Activated CD8-positive, alpha-beta memory T cell treated with anti-CD3 and anti-CD28 coated beads, Interleukin-2, amount 50 U/mL, for 24 hours (primary cell): Measurements from ENCODE around the gene CD2.

Experiments
- DNase-seq: peaks from one replicate; pipeline ENCODE4 v3.0.0-alpha.2; 2020; ENCODE audit errors: extremely low read depth

The CD2 gene

DNA sequence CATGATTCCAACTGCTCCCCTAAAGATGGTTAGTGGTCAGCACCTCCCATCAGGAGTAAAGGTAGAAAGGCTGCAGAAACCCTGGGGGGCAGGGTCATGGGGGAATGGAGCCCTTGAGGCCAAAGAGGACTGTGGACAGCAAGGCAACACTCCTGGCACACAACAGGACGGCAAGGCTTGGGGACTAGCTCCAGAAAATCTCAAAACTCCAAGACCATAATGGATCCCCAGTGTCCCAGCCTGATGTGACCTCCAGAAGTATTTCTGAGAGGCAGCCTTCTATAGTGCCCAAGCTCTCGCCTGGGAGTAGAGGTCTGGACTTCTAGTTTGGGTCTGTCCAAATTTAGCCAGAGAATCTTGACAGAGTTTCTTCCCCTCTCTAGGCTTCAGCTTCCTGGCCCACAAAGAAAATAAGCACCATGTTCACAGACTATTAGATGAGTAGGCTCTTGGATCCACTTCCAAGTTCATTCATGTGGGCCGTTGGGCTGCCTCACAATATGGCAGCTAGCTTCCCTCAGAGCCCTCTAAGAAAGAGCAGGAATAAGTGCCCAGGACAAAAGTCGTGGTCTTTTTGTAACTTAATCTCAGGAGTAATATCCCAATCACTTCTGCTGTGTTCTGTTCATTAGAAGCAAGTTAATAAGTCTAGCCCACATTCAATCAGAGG lies 6.9 kb downstream of the CD2 start:
- DNase-seq = no peak

DNA sequence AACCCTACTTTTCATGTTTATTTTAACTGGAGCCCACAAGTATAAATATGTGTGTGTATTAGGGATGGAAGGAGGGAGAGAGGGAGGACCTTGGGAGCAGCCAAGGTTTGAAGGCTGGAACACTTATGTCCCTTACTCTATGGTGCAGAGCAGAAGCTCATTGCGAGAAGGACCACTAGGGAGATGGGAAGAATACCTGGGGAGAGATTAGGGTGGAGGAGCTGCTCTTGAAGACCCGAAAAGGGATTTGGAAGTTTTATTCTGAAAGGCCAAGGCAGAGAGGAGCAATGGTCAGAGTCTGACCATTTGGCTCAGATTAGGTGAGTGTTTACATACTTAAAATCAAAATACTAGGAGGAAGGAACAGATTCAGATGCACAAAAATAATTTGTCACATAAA lies 8.1 kb downstream of the CD2 start:
- no peak for DNase-seq

DNA sequence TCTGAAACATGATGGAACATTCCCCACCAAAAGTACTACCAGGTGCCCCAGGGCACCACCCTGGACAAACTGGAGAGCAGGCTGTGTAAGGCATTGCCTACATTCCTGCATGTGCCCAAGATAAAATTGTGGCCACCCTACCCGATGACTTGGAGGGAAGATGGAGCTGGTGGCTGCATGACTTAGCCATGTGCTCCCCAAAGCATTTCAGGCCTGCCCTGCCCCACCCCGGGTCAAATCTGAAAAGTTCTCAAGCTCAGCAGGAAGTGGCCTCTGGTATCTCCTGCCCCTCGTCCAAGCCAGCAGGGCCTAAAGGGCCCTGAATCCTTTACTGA lies 8.5 kb downstream of the CD2 start:
- DNase-seq = no peak

DNA sequence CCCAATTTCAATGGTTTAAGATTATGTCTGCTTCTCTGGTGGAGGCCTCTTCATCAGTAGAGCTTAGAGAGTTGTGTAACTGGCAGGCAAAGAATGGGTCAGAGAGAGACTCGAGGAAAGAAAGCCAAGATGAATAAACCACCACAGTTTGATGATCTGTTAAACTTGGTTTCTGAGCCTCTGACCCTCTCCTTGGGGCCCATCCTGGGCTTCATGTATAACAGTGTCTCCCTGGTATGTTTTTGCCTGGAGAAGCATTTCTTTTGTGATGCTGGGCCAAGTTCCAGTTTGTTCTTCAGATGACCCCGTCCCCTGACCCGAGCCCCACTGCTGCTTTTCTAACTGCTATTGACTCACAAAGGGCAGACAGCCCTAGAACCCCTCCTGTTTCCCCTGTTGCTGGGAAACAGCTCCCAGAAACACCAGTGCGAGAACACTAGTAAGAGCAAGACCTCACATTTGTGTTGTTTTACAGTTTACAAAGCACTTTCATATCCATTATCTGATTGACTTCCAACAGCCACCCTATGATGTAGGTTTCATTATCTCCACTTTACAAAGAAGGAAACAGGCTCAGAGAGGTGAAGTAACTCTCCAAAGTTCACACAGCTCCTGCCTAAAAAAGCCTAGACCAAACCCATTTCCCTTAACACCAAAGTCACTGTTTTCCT lies 9.0 kb downstream of the CD2 start:
- no peak for DNase-seq

DNA sequence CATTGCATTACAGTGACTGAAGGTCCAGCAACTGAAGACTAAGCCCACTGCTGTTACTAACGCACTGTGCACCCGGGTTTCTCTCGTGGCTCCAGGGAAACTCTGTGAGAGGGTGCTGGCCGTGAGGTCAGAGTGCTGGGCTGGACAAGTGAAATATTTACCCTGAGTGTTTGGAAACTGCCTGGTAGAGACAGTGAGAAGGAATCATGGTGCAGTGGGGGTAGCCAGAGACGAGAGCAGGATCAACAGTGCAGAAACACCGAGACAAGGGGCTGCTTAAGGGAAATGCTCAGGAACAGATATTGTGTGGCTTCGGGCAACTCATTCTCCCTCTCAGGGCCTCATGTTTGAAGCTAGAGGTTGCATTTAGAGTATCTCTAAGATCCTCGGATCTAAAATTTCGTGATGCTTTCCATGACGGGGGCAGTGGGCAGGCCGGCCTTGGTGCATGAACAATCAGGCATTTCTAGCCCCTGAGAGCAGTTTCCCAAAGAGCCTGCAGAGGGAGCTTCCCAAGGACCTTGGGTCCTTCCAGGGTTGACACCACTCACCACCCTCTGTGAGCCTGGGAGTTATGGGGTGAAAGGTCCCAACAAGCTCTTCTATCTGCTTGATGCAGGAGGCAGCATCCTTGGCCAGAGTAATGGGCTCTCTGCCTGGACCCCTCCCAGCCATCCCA lies 9.7 kb downstream of the CD2 start:
- no peak for DNase-seq

DNA sequence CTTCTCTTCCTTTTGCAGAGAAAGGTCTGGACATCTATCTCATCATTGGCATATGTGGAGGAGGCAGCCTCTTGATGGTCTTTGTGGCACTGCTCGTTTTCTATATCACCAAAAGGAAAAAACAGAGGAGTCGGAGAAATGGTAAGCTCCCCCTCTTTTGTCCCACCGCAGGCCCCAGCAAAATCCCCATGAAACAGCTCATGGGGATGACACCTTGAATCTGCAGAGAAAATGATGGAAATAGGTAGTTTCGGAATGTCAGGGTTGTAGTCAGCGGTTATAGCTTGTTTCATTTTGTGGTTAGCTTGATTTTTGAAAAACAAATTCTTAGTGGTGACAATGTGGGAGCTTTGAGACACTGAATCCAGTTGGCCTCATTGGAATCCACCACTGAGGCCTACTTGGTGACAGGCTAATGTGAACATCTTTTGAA lies 10.3 kb downstream of the CD2 start:
- no peak for DNase-seq

DNA sequence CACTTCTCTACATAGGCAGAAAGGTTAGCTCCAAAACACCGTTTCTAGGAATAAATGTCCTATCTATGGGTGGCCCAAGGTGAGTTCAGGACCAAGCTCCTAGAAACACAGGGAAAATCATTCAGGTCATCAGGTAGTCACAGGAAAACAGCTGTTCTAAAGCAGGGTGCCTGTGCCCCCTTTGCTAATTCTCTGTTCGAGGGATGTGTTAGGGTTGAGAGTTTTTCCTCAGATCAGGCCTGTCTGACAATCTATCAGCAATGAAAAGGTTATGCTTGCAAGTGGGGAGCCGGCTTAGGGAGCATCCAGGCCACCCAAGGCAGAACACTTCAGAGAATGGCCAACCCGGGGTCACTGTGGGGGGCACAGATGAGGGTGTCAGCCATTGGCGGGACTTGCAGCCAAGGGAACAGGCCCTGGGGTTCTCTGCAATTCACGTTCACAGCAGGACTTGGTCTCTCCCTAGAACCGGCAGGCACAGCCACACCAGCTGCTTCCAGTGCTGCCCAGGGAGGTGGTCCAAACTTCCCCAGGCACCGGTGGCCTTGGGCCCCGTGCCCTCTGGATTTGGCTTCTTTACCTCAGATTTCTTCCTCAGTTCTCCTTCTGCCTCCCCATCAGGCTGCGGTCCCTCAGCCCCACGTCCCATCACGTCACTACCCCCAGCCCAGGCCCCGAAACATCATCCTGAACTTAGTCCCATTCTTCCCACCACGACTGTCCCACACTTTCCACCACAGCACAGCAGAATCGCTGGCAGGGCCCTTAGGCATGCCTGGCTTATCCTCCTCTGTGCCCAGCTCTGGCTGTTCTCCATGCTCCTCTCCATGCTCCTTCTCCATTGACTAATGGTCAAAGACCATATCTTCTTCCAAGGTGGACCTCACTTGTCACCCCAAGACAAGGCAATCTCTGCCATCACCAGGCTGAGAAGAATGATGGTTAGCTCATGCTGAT lies 11.0 kb downstream of the CD2 start:
- no peak for DNase-seq

DNA sequence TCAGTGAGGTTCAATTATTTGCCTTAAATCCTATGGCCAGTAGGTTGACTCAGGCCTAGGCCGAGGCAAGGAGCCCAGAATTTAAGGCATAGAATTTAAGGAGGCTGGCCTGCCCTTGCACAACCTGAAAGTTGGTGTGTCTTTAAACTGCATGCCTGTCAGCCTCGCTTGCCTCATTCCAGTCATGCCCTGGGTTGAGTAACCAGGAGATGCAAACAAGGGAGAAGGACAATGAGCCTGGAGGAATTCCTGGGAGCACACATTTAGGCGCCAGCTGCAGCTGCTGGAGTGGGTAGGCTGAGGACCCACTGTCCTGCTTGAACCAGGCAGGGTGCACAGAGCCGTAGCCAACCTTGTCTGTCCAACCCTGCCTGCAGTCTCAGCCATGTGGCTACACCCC lies 11.7 kb downstream of the CD2 start:
- DNase-seq = no peak

DNA sequence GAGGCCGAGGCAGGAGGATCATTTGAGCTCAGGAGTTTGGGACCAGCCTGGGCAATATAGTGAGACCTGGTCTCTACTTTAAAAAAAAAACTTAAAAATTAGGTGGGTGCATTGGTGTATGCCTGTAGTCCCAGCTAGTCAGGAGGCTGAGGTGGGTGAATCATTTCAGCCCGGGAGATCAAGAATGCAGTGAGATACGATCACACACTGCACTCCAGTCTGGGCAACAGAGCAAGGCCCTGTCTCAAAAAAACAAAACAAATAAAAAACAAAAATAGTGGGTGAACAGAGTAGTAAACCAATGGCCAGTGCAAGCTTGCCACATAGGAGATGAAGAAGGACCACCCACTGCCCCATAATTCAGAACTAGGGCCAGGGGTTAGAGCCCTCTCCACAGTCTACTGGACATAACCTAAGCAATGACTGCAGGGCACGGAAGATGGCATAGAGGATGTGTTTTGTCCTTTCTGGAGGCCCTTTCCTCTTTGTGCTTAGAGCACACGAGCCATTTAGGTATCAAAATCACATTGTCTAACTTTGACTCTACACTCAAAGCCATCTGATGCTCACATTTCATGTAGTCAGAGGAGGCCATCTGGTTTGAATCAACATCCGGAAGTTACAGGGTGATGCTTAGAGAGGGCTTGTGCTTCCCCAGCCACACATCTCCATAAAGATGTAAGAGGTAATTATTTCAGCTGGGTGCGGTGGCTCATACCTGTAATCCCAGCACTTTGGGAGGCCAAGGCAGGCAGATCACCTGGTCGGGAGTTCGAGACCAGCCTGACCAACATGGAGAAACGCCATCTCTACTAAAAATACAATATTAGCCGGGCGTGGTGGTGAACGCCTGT lies 12.6 kb downstream of the CD2 start:
- no peak for DNase-seq

DNA sequence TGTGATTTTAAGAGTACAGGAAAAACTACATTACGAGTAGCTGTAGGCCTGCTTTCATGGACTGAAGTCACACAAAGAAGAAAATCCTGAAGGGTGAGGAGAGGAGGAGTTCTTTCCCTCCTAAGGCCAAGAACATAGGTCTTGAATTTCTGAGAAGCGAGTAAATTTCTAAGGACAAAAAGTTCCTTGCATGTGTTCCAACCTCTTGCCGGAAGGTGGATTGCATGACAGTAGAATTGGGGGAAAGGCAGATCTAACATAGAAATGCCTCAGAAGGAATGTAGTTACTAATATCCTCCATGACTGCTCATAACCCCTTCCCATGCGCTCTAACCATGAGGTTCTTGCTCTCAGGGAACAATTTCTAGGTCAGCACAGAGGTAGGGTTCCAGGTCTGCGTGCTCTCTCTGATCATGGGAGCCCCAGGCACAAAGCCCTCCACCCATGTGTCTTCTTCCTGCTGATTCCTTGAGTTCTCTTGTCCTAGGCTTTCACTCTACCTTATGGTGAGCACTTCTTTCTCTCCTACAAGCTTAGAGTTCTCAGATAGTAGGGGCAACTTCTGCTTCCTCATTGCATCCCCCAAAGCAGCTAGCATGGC lies 13.7 kb downstream of the CD2 start:
- no peak for DNase-seq

DNA sequence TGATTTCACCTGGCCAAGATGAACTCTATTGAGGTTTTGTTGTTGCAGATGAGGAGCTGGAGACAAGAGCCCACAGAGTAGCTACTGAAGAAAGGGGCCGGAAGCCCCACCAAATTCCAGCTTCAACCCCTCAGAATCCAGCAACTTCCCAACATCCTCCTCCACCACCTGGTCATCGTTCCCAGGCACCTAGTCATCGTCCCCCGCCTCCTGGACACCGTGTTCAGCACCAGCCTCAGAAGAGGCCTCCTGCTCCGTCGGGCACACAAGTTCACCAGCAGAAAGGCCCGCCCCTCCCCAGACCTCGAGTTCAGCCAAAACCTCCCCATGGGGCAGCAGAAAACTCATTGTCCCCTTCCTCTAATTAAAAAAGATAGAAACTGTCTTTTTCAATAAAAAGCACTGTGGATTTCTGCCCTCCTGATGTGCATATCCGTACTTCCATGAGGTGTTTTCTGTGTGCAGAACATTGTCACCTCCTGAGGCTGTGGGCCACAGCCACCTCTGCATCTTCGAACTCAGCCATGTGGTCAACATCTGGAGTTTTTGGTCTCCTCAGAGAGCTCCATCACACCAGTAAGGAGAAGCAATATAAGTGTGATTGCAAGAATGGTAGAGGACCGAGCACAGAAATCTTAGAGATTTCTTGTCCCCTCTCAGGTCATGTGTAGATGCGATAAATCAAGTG lies 14.3 kb downstream of the CD2 start:
- DNase-seq = no peak

DNA sequence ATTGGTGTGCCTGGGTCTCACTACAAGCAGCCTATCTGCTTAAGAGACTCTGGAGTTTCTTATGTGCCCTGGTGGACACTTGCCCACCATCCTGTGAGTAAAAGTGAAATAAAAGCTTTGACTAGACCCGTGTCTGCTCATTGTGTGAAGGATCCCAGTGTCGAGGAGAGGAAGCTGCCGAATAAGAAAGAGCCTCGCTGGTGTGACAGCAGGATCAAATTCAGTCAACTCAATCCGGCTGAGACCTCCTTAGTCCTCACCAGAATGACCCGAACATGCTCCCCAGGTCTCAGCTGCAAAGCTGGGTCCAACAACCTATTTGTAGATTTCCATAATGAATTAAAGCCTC lies 14.8 kb downstream of the CD2 start:
- no peak for DNase-seq

DNA sequence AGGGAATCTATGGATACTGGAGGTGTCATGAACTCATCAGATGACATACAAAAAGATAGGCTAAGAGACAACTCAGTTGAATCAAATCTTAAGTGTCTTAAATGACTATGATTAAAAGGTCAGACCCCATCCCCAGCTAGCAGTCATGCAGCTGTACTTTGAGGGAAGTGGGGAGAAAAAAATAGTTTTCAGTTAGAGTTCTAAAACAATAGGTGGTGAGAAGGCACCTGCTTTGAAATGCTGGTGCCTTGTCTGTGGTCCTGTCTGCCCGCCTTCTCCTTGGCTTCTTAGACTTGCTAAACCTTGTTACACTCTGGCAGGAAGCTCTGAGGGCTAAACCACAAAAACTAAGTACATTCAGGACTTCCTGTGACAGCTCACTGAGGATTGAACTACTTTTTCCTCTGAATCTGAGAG lies 15.3 kb downstream of the CD2 start:
- DNase-seq = no peak

DNA sequence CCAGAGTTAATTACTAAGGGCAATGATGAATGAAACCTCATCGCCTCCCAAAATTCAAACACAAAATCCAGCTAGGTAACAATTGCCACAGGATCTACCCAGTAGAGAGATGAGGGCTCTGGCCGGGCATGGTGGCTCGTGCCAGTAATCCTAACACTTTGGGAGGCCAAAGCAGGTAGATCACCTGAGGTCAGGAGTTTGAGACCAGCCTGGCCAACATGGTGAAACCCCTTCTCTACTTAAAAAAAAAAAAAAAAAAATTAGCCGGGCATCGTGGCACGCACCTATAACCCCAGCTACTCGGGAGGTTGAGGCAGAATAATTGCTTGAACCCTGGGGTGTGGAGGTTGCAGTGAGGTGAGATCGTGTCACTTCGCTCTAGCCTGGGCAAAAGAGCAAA lies 15.8 kb downstream of the CD2 start:
- no peak for DNase-seq

DNA sequence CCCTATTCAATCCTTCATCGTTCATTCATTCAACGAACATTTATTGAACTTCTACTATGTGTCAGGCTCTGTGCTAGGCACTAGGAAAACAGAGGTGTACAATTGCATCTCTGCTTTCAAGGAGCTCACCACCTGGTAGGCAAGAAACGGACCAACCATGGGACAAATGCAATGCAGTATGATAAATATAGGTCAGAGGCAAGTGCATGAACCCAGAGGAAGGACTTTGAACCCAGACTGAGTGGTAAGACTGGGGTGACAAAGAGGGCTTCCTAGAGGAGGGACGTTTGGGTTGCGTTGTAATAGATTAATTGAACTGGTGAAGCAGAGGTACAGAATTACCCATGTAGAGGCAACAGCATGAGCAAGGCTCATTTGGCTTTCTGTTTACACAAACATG lies 16.4 kb downstream of the CD2 start:
- DNase-seq = no peak

DNA sequence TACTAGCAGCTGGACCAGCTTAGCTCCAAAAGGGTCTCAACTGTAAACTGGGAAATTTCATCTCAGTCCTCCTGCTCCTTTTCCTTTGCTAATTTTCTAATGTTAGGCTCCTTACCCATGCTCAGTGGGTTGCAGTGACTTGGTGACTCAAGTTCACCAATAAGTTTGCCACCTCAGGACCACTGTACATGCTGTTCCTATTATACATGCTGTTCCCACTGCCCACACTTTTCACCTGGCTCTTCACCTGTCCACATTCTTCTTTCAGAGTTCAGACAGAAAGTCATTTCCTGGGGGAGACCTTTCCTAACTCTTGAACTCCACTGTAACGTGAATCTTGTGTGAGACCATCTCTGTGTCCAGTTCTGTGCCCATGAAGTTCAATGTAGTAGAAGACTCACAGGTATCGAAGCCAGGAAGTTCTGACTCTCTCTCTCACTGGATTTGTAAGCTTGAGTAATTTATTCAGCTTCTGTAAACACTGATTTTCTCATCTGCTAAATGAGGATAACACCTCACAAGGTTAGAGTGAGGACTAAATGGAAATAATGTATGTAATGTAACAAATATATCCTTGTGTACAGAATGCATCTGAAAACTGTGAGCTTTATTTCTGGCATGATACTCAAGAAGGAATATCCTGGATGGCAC lies 17.9 kb downstream of the CD2 start:
- no peak for DNase-seq

DNA sequence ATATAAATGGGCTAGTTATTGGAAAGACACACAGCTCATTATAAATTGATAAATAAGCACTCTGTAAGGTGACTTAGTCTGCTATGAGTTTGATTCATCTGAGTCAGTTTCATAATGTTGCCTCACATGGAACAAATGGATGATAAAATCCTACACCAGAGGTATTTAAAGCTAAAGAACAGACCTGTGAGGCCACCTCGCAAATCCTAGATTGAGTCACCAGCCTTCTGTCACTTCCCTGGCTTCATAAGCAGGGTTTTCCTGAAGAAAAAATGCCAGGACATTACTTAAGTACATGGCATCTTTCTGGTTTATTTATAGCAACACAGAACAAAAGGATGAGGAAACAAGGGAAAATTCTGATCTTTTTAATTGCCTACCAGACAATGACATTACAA lies 18.4 kb downstream of the CD2 start:
- no peak for DNase-seq

DNA sequence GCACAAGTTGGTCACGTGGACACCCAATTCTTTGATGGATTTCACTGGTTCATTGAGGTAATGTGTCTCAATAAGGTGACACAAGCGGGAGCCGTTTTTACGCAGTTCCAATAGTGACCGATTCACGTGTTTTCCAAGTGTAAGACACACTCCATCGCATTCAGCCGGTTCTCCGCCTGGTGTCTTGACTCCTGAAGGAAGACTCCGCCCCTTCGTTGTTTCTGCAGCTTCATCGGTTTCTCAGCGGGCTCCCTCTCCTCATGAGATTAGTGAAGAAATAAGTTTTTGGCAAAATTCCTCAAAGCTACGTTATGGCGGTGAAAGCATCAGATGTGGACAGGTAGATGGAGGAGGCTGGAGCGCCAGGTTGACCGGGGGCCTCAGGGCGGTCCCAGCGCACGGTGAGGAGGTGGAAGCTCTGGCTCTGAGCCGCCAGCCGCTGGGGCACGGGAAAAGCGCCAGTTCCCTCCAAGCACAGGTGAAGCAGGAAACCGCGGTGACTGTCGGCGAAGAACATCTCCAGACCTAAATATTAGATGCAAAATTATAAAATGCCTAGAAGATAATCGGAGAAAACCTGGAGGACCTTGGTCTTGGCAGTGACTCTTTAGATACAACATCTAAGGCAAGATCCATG lies 21.0 kb downstream of the CD2 start:
- DNase-seq = no peak
